Activated CD8-positive, alpha-beta memory T cell treated with anti-CD3 and anti-CD28 coated beads, Interleukin-2, amount 50 U/mL, for 1 hour (primary cell): ENCODE results near the gene SPDYC.

Experiments used
- DNase-seq: peaks from one replicate; pipeline ENCODE4 v3.0.0-alpha.2; 2020; ENCODE audit errors: extremely low read depth

Gene SPDYC

GRCh38 chr11:65170058-65170534 is at the start of gene SPDYC:
Gene SPDYC, plus strand, starts transcription at chr11:65170233. Its CDS starts 1,125 bp downstream, at chr11:65171358.
- no peak for DNase-seq

GRCh38 chr11:65120831-65121230 is 49.2 kb upstream of the SPDYC start:
- no peak for DNase-seq

GRCh38 chr11:65121447-65121864 is 48.6 kb upstream of the SPDYC start:
- DNase-seq: no peak

- DNase-seq: peak; percentile 96
Observed at GRCh38 chr11:65121865-65122696, 48.0 kb upstream of the SPDYC start, which contains the start of the genes FAU and MRPL49. Gene FAU, minus strand, starts transcription at chr11:65122134. Its CDS starts 321 bp downstream, at chr11:65121813. Gene MRPL49, plus strand, starts transcription at chr11:65122321. Its CDS starts 26 bp downstream, at chr11:65122347.

- DNase-seq: no peak
Observed at GRCh38 chr11:65124480-65125196, 45.4 kb upstream of the SPDYC start.

GRCh38 chr11:65125197-65126056 is 44.6 kb upstream of the SPDYC start:
- no peak for DNase-seq

- DNase-seq: no peak
Observed at GRCh38 chr11:65126624-65127274, 43.3 kb upstream of the SPDYC start.

- DNase-seq: no peak
Observed at GRCh38 chr11:65127473-65128181, 42.4 kb upstream of the SPDYC start.

- DNase-seq: no peak
Observed at GRCh38 chr11:65128182-65129145, 41.6 kb upstream of the SPDYC start.

GRCh38 chr11:65129649-65130441 is 40.2 kb upstream of the SPDYC start:
- DNase-seq: no peak

GRCh38 chr11:65130631-65131416 is 39.2 kb upstream of the SPDYC start:
- no peak for DNase-seq

GRCh38 chr11:65131417-65131776 is 38.6 kb upstream of the SPDYC start:
- no peak for DNase-seq

- no peak for DNase-seq
Observed at GRCh38 chr11:65131895-65132237, 38.2 kb upstream of the SPDYC start.

GRCh38 chr11:65132238-65132987 is 37.6 kb upstream of the SPDYC start:
- no peak for DNase-seq

GRCh38 chr11:65132988-65133700 is 36.9 kb upstream of the SPDYC start:
- no peak for DNase-seq

- no peak for DNase-seq
Observed at GRCh38 chr11:65133724-65134123, 36.3 kb upstream of the SPDYC start.
